GM20000 (cell line): ENCODE results near the gene TSSK3.

Source experiments
- DNase-seq: peaks from one replicate; pipeline ENCODE4 v3.0.0; 2012; ENCODE audit warnings: low spot score
- TF ChIP-seq, protein P1 (sequence below): IDR thresholded peaks from 2 replicates; pipeline ENCODE4 v1.5.1; 2012; ENCODE audit warnings: mild to moderate bottlenecking, control low read depth; ENCODE audit errors: extremely low read depth, missing control alignments

The TSSK3 gene

DNA sequence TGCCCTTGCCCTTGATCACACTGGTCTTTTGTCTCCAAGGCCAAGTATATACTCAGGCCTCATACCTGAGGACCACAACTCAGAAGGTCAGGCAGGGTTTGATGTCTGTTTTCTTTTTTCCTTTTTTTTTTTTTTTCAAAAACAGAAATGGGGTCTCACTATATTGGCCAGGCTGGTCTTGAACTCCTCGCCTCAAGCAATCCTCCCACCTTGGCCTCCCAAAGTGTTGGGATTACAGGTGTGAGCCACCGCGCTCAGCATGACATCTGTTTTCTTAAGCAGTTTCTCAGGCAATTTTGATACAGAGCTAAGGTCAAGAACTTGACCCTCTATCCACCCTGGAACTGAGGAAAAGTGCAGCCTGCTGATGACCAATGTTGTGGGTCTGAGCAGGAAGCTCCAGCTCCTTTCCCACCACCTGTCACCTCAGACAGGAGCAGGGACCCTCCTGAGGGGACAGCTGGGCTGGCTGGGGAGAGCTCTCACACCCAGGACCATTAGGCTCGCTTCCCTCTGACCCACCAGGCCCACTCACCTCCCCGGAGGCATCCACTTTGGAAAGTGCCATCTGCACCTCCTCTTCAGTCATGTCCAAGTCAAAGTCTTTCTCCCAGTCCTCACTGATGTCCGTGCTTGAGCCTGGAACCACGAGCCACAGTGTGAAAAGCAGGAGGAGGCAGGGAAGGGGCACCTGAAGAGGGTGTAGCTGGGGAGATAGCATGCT, 5.7 kb downstream of the TSSK3 start:
- DNase-seq, result no peak
- TF ChIP-seq, protein P1, sequence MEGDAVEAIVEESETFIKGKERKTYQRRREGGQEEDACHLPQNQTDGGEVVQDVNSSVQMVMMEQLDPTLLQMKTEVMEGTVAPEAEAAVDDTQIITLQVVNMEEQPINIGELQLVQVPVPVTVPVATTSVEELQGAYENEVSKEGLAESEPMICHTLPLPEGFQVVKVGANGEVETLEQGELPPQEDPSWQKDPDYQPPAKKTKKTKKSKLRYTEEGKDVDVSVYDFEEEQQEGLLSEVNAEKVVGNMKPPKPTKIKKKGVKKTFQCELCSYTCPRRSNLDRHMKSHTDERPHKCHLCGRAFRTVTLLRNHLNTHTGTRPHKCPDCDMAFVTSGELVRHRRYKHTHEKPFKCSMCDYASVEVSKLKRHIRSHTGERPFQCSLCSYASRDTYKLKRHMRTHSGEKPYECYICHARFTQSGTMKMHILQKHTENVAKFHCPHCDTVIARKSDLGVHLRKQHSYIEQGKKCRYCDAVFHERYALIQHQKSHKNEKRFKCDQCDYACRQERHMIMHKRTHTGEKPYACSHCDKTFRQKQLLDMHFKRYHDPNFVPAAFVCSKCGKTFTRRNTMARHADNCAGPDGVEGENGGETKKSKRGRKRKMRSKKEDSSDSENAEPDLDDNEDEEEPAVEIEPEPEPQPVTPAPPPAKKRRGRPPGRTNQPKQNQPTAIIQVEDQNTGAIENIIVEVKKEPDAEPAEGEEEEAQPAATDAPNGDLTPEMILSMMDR, result no peak

DNA sequence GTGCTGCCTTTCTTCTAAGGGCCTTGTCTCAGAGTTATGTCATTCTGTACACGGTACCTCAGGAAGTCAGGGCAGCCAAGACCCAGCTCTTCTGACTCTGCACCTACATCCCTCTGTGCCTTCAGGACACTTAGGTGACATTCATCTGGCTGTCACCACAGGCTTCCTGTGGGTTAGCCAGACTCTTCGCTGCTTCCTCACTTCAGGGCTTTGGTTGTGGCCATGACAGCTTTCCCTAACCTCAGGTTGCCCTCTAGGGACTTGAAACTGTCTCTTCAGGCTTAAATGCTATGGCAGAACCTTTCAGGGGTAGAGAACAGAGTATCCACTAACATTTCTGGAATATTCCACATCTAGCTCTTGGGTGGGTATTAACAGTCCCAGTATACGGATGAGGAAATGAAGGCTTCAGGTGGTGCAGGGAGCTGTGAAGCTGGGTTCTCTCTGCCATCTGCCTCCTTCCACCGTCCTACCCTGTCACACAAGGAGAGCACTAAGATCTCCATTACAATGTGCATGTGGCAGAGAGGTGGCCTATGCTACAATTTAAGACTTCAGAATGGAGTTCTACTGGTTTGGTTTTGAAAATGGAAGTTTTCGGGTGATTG, 9.9 kb downstream of the TSSK3 start:
- TF ChIP-seq, protein P1, result no peak
- peak; percentile 44 for DNase-seq

DNA sequence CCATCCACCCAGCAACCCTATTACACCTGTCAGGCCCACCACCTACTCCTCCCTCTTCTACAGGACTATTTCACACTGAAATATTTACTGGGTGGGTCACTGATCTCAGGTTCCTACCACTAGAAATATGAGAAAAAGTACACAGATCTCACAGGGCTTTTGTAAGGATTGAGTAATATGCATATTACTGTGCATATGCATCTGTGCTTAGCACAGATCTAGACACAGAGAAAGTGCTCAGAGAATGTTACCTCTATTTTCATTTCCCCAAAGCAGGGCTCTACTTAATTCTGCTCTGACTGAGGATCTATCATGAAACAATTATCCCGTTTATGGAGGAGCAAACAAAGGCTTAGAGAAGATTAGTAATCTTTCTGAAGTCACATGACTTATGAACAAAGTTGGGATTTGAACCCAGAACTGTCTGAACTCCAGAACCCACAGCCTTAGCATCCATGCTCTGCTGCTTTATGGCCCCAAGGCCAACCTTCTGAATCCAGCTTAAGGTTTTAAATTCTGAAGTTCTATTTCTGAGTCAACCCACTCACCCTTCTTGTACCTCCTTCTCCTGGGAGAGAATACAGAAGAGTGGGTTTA, 11.8 kb downstream of the TSSK3 start:
- TF ChIP-seq, protein P1, result no peak
- no peak for DNase-seq

- DNase-seq, result no peak
- TF ChIP-seq, protein P1, result no peak
Measured at GRCh38 chr1:32376199-32376598, 13.9 kb downstream of the TSSK3 start.

DNA sequence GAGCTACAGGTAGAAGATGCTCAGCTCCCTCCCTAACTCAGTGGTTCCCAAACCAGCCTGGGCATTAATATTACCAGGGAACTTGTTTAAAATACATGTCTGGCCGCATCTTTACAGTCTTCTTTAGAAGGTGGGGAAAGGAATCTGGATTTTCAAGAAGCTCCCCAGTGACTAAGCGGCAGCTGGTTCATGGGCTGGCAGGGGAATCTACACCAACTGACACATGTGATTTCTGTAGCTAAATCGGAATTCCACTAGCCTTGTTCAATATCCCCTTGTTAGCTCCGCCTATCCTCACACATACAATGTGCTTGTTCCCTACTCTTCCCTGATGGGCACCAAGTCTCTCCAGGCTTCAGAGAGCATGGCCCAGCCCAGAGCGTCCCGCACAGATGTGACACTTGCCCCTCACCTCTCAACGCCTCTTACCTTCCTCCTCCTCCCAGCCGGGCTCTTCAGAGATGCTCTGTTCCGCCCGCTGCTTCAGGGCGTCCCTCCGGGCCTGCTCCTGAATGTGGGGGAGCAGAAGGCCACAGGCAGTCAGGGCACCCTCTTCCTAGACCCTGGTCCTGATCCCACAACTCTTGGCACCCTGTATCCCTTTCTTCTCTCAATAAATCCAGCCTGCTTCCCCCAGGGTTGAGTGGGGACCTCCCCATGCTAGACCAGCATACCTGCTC, 15.3 kb downstream of the TSSK3 start:
- DNase-seq, result no peak
- TF ChIP-seq, protein P1, result no peak

- DNase-seq, result no peak
- TF ChIP-seq, protein P1, result no peak
Measured at GRCh38 chr1:32380057-32380456, 17.7 kb downstream of the TSSK3 start.

DNA sequence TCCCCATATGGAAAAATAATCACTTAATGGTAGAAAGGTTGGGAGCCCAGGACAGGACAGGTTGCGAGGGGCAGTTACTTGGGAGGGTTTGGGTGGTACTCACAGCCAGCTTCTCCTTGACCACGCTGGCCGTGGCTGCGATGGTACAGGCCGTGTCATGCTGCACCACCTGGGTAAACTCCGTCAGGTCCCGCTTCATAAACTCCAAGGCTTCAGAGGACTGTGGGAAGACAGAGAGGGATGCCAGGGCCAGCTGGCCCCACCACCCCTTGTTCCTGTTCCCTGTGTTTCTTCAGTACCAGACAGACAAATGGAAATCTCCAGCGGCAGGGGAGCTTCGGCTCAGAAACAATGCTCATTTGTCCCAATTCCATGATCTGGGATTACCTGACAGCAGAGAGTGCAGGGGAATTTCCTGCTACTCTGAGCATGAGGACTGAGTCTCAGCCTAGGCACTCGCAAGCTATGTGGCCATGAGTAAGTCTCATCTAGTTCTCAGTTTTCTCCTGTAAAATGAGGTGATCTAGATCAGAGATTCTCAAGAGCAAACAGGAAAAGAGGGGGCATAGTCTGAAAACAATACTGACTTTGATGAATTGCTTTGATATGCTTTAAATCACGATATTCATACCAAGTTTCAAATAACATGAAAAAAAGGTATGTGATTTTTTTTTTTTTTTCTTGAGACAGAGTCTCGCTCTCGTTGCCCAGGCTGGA, 24.5 kb downstream of the TSSK3 start:
- no peak for DNase-seq
- TF ChIP-seq, protein P1, result no peak
